Measurements from ENCODE around the gene IL4. TPM values are rescaled to one million over a fixed set of nuclear protein-coding genes. Genes with fewer than 3 reads are reported as not detected.

The IL4 gene
- polyA plus RNA-seq, 1 donor (not counting 4 experiments of a cell fraction or from before 2014, with no cell fraction given), result not detected

DNA sequence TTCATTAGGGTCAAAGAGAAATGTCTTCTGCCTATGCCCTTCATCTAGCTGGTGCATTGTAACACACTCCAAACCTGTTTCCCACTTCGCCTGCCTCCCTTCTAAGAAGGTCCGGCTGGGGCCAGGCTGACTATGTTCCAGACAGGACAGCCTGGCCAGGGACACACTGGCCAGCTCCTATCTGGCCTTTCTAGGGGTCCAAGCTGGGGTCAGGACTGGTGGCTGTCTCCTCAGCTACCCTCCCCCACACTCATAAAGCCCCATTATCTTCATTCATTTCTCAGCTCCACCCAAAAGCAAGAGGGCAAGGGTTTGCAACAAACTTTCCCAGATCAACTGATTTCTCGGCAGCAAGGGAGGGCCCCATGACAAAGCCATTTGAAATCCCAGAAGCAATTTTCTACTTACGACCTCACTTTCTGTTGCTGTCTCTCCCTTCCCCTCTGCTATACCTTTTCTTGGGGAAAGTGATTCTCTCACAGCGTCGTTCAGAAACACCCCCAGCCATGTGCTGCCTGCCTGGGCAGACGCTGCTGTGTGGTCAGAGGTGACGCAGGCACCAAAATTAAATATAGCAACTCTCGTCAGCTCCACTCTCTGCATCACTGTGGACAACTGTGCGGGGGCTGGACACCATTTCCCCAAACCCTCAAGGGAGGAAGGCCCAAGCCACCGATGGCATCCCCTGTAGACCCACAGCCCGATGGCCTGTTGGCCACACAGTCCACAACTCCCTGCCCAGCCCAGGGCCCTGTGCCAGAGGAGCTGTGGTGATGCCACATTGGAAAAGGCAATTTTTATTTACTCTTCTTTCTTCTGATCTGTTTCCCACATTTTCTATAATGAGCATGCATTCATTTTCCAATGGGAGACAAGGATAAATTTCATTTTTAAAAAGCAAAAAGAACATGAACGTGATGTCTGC, 9.8 kb upstream of the IL4 start:
- Histone ChIP-seq H3K9me3 (ENCODE audit: control insufficient read depth, low read depth, low read length) (no peaks in the 10 kb centered on the region), H3K36me3 (ENCODE audit: control insufficient read depth in 2 of 2, extremely low read depth in 1 of 2, insufficient read depth in 2 of 2, low read length in 2 of 2) (no peaks in the 10 kb centered on the region), H3K4me2 (ENCODE audit: control insufficient read depth, extremely low read depth, insufficient read depth, low read depth, low read length) (no peak overlapping the region), H4K20me1 (ENCODE audit: control insufficient read depth, extremely low read depth, insufficient read depth, low read length) (no peaks in the 10 kb centered on the region), H3K9ac (ENCODE audit: control insufficient read depth, extremely low read depth, insufficient read depth, low read length) (no peak overlapping the region), H3K4me1 (ENCODE audit: control insufficient read depth, extremely low read depth, insufficient read depth, low read length) (no peaks in the 10 kb centered on the region), H3K9me1 (ENCODE audit: control insufficient read depth, extremely low read depth, insufficient read depth, low read length) (no peaks in the 10 kb centered on the region), H2AFZ (ENCODE audit: control insufficient read depth, low read length) (no peak overlapping the region), H3K27me3 (ENCODE audit: control insufficient read depth, extremely low read depth, insufficient read depth, low read length) (no peaks in the 10 kb centered on the region), H3K27ac (ENCODE audit: control insufficient read depth, insufficient read depth, low read length) (no peak overlapping the region), H3K4me3 (ENCODE audit: control insufficient read depth in 2 of 3, extremely low read depth in 1 of 3, insufficient read depth in 2 of 3, low read depth in 1 of 3, low read length in 3 of 3) (no peak overlapping the region), H3K79me2 (ENCODE audit: control insufficient read depth, insufficient read depth, low read length) (no peaks in the 10 kb centered on the region)
- dilution Hi-C loops (cut with MboI; ENCODE audit: extremely low pct_ligation_motif_present, low sequenced_read_pairs), result no loop called here
- TF ChIP-seq, protein P1, sequence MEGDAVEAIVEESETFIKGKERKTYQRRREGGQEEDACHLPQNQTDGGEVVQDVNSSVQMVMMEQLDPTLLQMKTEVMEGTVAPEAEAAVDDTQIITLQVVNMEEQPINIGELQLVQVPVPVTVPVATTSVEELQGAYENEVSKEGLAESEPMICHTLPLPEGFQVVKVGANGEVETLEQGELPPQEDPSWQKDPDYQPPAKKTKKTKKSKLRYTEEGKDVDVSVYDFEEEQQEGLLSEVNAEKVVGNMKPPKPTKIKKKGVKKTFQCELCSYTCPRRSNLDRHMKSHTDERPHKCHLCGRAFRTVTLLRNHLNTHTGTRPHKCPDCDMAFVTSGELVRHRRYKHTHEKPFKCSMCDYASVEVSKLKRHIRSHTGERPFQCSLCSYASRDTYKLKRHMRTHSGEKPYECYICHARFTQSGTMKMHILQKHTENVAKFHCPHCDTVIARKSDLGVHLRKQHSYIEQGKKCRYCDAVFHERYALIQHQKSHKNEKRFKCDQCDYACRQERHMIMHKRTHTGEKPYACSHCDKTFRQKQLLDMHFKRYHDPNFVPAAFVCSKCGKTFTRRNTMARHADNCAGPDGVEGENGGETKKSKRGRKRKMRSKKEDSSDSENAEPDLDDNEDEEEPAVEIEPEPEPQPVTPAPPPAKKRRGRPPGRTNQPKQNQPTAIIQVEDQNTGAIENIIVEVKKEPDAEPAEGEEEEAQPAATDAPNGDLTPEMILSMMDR (optimal IDR thresholded peaks at IDR 0.05 in 1 of 3, IDR thresholded peaks at IDR 0.05 in 1 of 3, conservative IDR thresholded peaks at IDR 0.05 in 1 of 3; ENCODE audit: extremely low read depth in 1 of 3, insufficient read depth in 2 of 3, low read length in 3 of 3), result no peak
- TF ChIP-seq EZH2 (IDR thresholded peaks at IDR 0.05; ENCODE audit: low read length), result no peak
- DNase-seq (ENCODE audit: low read depth, low spot score), result no peak
- no peak for FAIRE-seq

- H4K20me1 ChIP-seq (ENCODE audit: control insufficient read depth, extremely low read depth, insufficient read depth, low read length), result no peaks in the 10 kb centered on the region
- H3K9me1 ChIP-seq (ENCODE audit: control insufficient read depth, extremely low read depth, insufficient read depth, low read length), result no peaks in the 10 kb centered on the region
- FAIRE-seq (no peak), DNase-seq (ENCODE audit: low read depth, low spot score) (no peak)
- H3K27me3 ChIP-seq (ENCODE audit: control insufficient read depth, extremely low read depth, insufficient read depth, low read length), result no peaks in the 10 kb centered on the region
- no peaks in the 10 kb centered on the region for H3K4me1 ChIP-seq (ENCODE audit: control insufficient read depth, extremely low read depth, insufficient read depth, low read length)
- no peak overlapping the region for H3K9ac ChIP-seq (ENCODE audit: control insufficient read depth, extremely low read depth, insufficient read depth, low read length)
- dilution Hi-C loops (cut with MboI; ENCODE audit: extremely low pct_ligation_motif_present, low sequenced_read_pairs), result no loop called here
- H2AFZ ChIP-seq (ENCODE audit: control insufficient read depth, low read length), result no peak overlapping the region
- no peak overlapping the region for H3K27ac ChIP-seq (ENCODE audit: control insufficient read depth, insufficient read depth, low read length)
- no peak overlapping the region for H3K4me3 ChIP-seq (ENCODE audit: control insufficient read depth in 2 of 3, extremely low read depth in 1 of 3, insufficient read depth in 2 of 3, low read depth in 1 of 3, low read length in 3 of 3)
- no peak overlapping the region for H3K4me2 ChIP-seq (ENCODE audit: control insufficient read depth, extremely low read depth, insufficient read depth, low read depth, low read length)
- H3K9me3 ChIP-seq (ENCODE audit: control insufficient read depth, low read depth, low read length), result no peaks in the 10 kb centered on the region
- TF ChIP-seq EZH2 (IDR thresholded peaks at IDR 0.05; ENCODE audit: low read length), result no peak
- TF ChIP-seq, protein P1 (optimal IDR thresholded peaks at IDR 0.05 in 1 of 3, IDR thresholded peaks at IDR 0.05 in 1 of 3, conservative IDR thresholded peaks at IDR 0.05 in 1 of 3; ENCODE audit: extremely low read depth in 1 of 3, insufficient read depth in 2 of 3, low read length in 3 of 3), result no peak
- H3K36me3 ChIP-seq (ENCODE audit: control insufficient read depth in 2 of 2, extremely low read depth in 1 of 2, insufficient read depth in 2 of 2, low read length in 2 of 2), result no peaks in the 10 kb centered on the region
- no peaks in the 10 kb centered on the region for H3K79me2 ChIP-seq (ENCODE audit: control insufficient read depth, insufficient read depth, low read length)
Observed at GRCh38 chr5:132664696-132665209, 9.0 kb upstream of the IL4 start.

Data from keratinocyte (primary cell).